ENCODE measurements around the gene NSG2.

Gene NSG2

GRCh38 chr5:174151599-174152181, 106.2 kb downstream of the NSG2 start:
- DNase-seq (ENCODE audit: low spot score): no peak

- DNase-seq (ENCODE audit: low spot score): no peak
Observed at GRCh38 chr5:174154559-174154958, 109.1 kb downstream of the NSG2 start.

- no peak for DNase-seq (ENCODE audit: low spot score)
Observed at GRCh38 chr5:174155281-174155680, 109.8 kb downstream of the NSG2 start.

- no peak for DNase-seq (ENCODE audit: low spot score)
Observed at GRCh38 chr5:174155706-174156105, 110.2 kb downstream of the NSG2 start.

- no peak for DNase-seq (ENCODE audit: low spot score)
Observed at GRCh38 chr5:174157048-174157447, 111.5 kb downstream of the NSG2 start.
